OCI-LY7 (cell line): ENCODE measurements around the gene TMEM37. TPM values are rescaled to one million over a fixed set of nuclear protein-coding genes. Genes with fewer than 3 reads are reported as not detected.

ENCODE experiments used
- BruUV-seq: library from RNA; stranded (reverse); fragments of 400-500 nt; replicated peaks from 2 replicates; lab custom pipeline; 2021; lab: Mats Ljungman, UMichigan
- CTCF ChIA-PET: fragments of 300-600 bp; sonication (Branson Sonifier 250); formaldehyde crosslinking; loops from one replicate; lab custom pipeline; 2022; ENCODE audit warnings: antibody characterized with exemption; ENCODE audit not compliant: unreplicated experiment; lab: Charles Lee
- POLR2A ChIA-PET: fragments of 300-600 bp; sonication (Branson Sonifier 250); formaldehyde crosslinking; loops from one replicate; lab custom pipeline; 2022; ENCODE audit warnings: antibody characterized with exemption; lab: Charles Lee
- DNase-seq: peaks from one replicate; pipeline ENCODE4 v3.0.0-alpha.2; 2015; ENCODE audit warnings: low spot score
- H2AFZ ChIP-seq: fragments of 200-600 bp; sonication (generic), shearing (Covaris generic); 2 replicates; pipeline ENCODE4 v1.6.1; 2014; ENCODE audit warnings: mild to moderate bottlenecking, antibody characterized with exemption, low read length, moderate library complexity
- H3K27ac ChIP-seq: fragments of 200-600 bp; sonication (generic); 2 replicates; pipeline ENCODE4 v1.5.1; 2014; ENCODE audit warnings: mixed run types, low read depth, mild to moderate bottlenecking, moderate library complexity, low read length, inconsistent platforms; ENCODE audit not compliant: poor library complexity, severe bottlenecking
- H3K36me3 ChIP-seq: fragments of 200-600 bp; sonication (generic); 2 replicates; pipeline ENCODE4 v1.6.1; 2014; ENCODE audit warnings: mild to moderate bottlenecking, antibody characterized with exemption, low read length, moderate library complexity, mixed read lengths; ENCODE audit not compliant: insufficient read depth
- H3K4me1 ChIP-seq: fragments of 200-600 bp; sonication (generic); 2 replicates; pipeline ENCODE4 v1.5.1; 2014; ENCODE audit warnings: mild to moderate bottlenecking, low read length; ENCODE audit not compliant: insufficient read depth, poor library complexity, severe bottlenecking
- H3K4me2 ChIP-seq: fragments of 200-600 bp; sonication (generic); 2 replicates; pipeline ENCODE4 v1.6.1; 2014; ENCODE audit warnings: mild to moderate bottlenecking, low read length
- H3K4me3 ChIP-seq: fragments of 200-600 bp; sonication (generic); 2 replicates; pipeline ENCODE4 v1.5.1; 2014; ENCODE audit warnings: mild to moderate bottlenecking, low read depth, low read length; ENCODE audit not compliant: poor library complexity, severe bottlenecking
- H3K79me2 ChIP-seq: fragments of 200-600 bp; sonication (generic); 2 replicates; pipeline ENCODE4 v1.6.1; 2016; ENCODE audit warnings: low read depth, mild to moderate bottlenecking, low read length, moderate library complexity, mixed read lengths; ENCODE audit not compliant: insufficient read depth
- H3K9me2 ChIP-seq: fragments of 200-600 bp; sonication (generic); 2 replicates; pipeline ENCODE4 v1.6.1; 2016; ENCODE audit warnings: mild to moderate bottlenecking, low read length, mixed read lengths; ENCODE audit not compliant: insufficient read depth
- H3K9me3 ChIP-seq: fragments of 200-600 bp; sonication (generic); 2 replicates; pipeline ENCODE4 v1.6.1; 2014; ENCODE audit warnings: mild to moderate bottlenecking, mixed run types, low read length, mixed read lengths
- H4K20me1 ChIP-seq: fragments of 200-600 bp; sonication (generic); 2 replicates; pipeline ENCODE4 v1.6.1; 2014; ENCODE audit warnings: mild to moderate bottlenecking, antibody characterized with exemption, low read length, moderate library complexity, mixed read lengths; ENCODE audit not compliant: insufficient read depth
- CTCF ChIP-seq: fragments of 200-600 bp; sonication (generic); conservative IDR thresholded peaks from 2 replicates; pipeline ENCODE4 v1.5.1; 2014; ENCODE audit warnings: mild to moderate bottlenecking, antibody characterized with exemption, low read length, moderate library complexity, mixed read lengths
- EZH2phosphoT487 ChIP-seq: fragments of 200-600 bp; sonication (generic); IDR thresholded peaks from 2 replicates; pipeline ENCODE4 v1.6.1; 2018; ENCODE audit warnings: low read depth, borderline replicate concordance, mild to moderate bottlenecking, mixed run types, antibody characterized with exemption, low read length, moderate library complexity, mixed read lengths
- intact Hi-C: fragments of 100-400 bp; cut with micrococcal nuclease; formaldehyde crosslinking; loops from one replicate; pipeline ENCODE4 v1.10.0; 2022; ENCODE audit not compliant: unreplicated experiment
- total RNA-seq, 2 experiments: library from RNA; depleted of rRNA in 1 of 2; stranded (reverse); fragments of >200 nt in 1 of 2; shearing (Covaris generic) in 1 of 2; gene quantifications; 2 replicates each; pipeline ENCODE4 v1.2.3, GENCODE V29; 2014 to 2022

Gene TMEM37
- total RNA-seq, 2 experiments from 2014 or later: not detected

- Histone ChIP-seq H3K9me3 (no peaks in the 10 kb centered on the region), H4K20me1 (no peaks in the 10 kb centered on the region), H3K27ac (no peak overlapping the region), H3K4me3 (no peak overlapping the region), H2AFZ (no peak overlapping the region), H3K36me3 (no peaks in the 10 kb centered on the region), H3K79me2 (no peaks in the 10 kb centered on the region), H3K4me1 (no peaks in the 10 kb centered on the region), H3K9me2 (no peaks in the 10 kb centered on the region), H3K4me2 (no peak overlapping the region)
- CTCF ChIA-PET: interaction anchor here (0.6 kb wide), 1 partner anchor 80 kb away, joined by 4 read pairs; no protein-coding TSS in a partner anchor
- intact Hi-C loops: no loop called here
- TF ChIP-seq EZH2phosphoT487: no peak
- no peak for TF ChIP-seq CTCF
- POLR2A ChIA-PET: no interaction called here
- BruUV-seq: no TSS peak
- no peak for DNase-seq
These were observed 32.3 kb downstream of the TMEM37 start for GRCh38 chr2:119463990-119464389.

GRCh38 chr2:119464981-119465380 is 33.3 kb downstream of the TMEM37 start:
- H2AFZ ChIP-seq: 0 out of 2 replicates have a peak overlapping the region, but pooled peaks have one; percentile 23
- CTCF ChIA-PET: no interaction called here

More at GRCh38 chr2:119464981-119465380, 33.3 kb downstream of the TMEM37 start:
- BruUV-seq: no TSS peak
- H3K4me2 ChIP-seq: no peak overlapping the region
- no peak for DNase-seq
- no peaks in the 10 kb centered on the region for H3K4me1 ChIP-seq
- no peak overlapping the region for H3K4me3 ChIP-seq
- no peaks in the 10 kb centered on the region for H3K9me3 ChIP-seq
- TF ChIP-seq EZH2phosphoT487 (no peak), CTCF (no peak)
- no peaks in the 10 kb centered on the region for H3K36me3 ChIP-seq
- H3K79me2 ChIP-seq: no peaks in the 10 kb centered on the region
- H3K9me2 ChIP-seq: no peaks in the 10 kb centered on the region
- H3K27ac ChIP-seq: no peak overlapping the region
- POLR2A ChIA-PET: interaction anchor here (1.0 kb wide), 1 partner anchor 9 kb away, joined by 3 read pairs; no protein-coding TSS in a partner anchor
- H4K20me1 ChIP-seq: no peaks in the 10 kb centered on the region
- intact Hi-C loops: no loop called here
